Measurements from ENCODE around the gene FRYL.

DNA sequence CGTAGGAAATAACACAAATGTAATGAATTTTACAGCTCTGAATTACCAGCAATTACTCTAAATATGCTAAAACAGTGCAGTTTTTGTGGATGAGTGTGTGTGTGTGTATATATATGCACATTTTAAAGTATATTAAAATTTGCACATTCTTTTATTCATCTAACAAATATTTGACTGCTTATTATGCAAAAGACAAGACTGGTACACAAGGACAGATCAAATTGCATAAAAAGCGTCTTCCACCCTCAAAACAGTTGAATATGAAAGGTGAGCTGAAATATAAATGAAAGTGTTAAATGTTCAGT is 276.1 kb downstream of the FRYL start:
- TF ChIP-seq, protein P1, sequence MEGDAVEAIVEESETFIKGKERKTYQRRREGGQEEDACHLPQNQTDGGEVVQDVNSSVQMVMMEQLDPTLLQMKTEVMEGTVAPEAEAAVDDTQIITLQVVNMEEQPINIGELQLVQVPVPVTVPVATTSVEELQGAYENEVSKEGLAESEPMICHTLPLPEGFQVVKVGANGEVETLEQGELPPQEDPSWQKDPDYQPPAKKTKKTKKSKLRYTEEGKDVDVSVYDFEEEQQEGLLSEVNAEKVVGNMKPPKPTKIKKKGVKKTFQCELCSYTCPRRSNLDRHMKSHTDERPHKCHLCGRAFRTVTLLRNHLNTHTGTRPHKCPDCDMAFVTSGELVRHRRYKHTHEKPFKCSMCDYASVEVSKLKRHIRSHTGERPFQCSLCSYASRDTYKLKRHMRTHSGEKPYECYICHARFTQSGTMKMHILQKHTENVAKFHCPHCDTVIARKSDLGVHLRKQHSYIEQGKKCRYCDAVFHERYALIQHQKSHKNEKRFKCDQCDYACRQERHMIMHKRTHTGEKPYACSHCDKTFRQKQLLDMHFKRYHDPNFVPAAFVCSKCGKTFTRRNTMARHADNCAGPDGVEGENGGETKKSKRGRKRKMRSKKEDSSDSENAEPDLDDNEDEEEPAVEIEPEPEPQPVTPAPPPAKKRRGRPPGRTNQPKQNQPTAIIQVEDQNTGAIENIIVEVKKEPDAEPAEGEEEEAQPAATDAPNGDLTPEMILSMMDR (IDR thresholded peaks at IDR 0.05), result no peak
- TF ChIP-seq POLR2A (IDR thresholded peaks at IDR 0.05), result no peak

Measured in adrenal gland (tissue), 5 donors.